GM13976 (cell line): ENCODE data around the gene ZBTB45.

Source experiments
- DNase-seq: peaks from one replicate; pipeline ENCODE4 v3.0.0; 2012; ENCODE audit warnings: low spot score
- CTCF ChIP-seq: IDR thresholded peaks from 2 replicates; pipeline ENCODE4 v1.5.1; 2012; ENCODE audit warnings: borderline replicate concordance, mild to moderate bottlenecking; ENCODE audit not compliant: insufficient read depth; ENCODE audit errors: extremely low read depth, missing control alignments, control extremely low read depth
- in situ Hi-C: fragments of 300-500 bp; cut with MboI; formaldehyde crosslinking; loops from one replicate; pipeline ENCODE4 v1.12.0; 2022; ENCODE audit warnings: low sequenced_read_pairs, mixed read lengths, inconsistent platforms; ENCODE audit not compliant: unreplicated experiment

ZBTB45 gene

GRCh38 chr19:58466089-58466759 lies 53.4 kb downstream of the ZBTB45 start:
- no peak for DNase-seq
- in situ Hi-C loops = no loop called here
- no peak for TF ChIP-seq CTCF
